Measurements from ENCODE around the gene FAM89B.

FAM89B gene

DNA sequence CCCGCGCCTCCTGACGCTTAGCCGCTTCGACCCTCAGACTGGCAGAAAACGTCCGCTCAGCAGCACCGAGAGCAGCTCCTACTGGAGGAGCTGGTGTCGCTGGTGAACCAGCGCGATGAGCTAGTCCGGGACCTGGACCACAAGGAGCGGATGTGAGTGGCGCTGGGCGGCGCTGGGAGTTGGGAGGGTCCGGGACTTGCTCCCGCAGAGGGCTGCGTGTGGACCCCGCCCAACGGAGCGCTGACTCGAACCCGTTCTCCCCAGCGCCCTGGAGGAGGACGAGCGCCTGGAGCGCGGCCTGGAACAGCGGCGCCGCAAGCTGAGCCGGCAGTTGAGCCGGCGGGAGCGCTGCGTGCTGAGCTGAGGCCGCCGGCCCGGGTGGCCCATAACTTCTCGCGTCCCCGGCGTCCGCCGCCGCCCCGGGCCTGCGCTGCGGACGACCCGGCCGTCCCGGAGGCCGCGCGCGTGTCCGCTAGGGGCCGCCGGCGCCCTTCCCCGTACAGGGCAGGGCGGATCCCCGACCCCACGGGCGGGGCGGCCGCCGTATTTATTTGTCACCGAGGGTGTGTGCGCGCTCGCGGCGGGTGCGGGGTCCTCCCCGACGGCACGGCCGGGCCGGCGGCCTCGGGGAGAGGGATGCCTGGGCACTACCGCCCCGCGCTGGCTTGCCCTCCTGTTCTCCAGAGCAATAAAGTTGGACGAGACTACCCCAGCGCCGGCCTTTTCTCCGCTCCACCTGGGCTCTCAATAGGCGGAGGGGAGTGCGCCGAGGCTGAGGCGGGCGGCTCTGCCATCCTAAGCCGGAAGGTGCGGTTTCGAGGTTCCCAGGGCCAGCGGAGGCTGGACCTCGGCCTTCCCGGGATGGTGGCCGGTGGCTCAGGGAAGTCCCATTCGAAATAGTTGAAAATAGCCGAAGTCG lies 19.9 kb downstream of the FAM89B start:
- DNase-seq: no peak

DNA sequence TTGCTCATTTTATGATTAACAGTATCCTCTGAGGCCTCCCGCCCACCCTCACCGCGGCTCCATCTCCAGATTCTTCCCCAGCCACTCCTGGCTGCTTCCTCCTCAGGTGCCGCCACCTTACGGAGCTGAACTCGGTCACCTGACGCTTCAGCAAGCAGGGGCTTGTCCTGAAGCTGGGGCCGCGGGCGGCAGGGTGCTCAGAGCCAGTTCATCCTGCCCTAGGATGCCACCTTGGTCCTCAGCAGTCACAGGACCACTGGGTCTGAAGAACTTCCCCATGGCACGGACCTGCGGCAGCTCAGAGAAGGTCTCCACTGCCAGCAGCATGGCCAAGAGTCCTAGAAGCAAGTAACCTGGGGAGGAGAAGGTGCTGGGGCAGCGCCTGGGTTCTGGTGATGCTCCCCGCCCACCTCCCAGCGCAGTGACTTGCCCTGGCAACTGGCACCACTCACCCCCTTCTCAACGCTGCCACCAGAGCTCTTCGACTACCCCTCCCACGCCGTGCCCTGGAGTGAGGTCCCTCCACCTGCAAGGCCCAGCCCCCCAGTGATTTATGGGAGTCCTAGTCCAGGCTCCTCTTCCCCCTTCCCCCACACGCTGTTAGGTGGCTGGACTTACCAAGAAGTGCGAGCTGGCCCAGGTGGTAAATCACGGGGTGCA lies 20.6 kb downstream of the FAM89B start:
- no peak for DNase-seq

DNA sequence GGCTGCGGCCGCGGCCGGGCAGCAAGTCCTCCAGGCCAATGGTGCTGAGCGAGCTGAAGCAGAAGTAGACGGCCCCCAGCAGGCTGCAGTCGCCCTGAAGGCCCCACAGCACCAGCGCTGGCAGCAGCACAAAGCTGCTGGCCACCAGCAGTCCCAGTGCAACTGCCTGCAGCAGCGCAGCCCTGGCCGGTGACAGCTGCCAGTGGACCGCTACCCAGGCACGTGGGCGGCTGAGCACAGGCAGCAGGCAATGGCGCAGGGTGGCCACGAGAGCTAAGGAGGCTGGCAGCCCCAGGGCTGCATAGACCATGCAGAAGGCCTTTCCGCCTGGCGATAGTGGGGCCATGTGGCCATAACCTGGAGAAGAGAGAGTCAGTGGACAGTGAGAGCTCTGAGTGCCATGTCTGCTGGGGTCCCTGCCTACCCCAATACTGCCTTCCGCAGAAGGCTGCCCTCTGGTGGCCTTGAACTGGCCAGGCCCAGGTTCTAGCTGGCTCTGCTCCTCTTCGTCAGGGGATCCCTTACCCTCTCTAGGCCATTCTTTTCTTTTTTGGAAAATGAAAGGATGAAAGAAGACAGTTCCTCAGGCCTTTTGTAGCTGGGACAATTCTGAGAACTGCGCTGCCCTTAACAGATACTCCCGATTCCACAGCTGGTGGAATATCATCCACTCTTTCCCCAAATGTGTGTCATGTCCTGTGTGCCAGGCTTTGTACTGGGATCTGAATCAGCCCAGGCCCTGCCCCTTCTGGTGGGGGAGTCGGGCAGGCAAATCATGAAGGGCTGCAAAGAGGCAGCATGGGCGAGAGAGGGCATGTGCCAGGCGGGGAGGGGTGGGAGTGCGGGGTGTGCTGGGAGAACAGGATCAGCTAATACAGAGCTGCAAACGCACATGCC lies 21.4 kb downstream of the FAM89B start:
- no peak for DNase-seq

DNA sequence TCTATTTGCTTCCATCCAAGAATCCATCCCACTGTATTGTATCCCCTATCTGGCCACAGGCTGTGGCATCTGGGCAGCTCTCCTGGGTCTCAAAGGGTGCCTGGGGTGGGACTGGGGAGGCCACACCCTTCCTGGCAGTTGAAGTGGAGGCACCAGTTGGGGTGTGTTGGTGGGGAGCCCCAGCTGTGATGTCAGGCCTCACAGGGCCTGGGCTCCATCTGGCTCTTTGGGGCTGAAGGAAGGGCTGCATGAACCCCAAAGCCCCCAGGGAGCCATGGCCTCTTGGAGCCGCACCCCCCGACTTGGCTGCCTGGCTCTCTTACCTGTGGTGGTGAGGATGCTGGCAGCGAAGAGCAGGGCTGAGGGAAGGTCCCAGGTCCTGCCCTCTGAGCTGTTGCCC lies 22.8 kb downstream of the FAM89B start:
- no peak for DNase-seq

DNA sequence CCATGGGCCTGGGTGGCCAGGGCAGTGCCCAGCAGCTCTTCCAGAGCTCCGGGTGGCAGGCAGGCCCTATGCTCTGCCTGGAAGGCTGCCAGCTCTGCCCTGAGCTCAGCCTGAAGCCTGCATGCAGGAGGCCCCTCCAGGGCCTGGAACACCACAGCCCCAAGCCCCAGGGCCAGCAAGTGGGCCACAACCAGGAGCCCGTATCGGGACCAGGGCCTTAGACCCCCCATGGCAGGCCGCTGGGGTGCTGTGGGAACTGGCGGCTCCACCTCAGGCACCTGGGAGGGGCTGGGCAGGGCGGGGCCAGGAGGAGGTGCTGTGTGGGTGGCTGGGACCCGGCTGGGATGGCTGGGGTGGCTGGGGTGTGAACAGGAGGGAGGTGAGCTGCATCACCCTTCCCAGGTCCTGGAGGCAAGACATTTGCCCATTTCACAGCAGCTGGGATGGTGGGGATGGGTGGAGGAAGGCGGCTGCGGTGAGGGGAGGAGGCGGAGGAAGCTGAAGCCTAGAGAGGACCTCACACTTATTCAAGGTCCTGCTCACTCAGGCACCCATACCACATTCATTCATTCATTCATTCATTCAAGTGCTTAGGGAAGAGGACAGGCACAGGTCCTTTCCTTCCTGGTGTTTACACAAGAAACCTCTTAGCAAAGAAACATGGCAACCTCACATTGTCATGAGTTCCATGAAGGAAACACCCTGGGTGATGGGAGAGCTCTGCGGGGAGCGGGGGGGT lies 23.4 kb downstream of the FAM89B start, which contains the start of gene KCNK7:
KCNK7 (minus strand) TSS at position 258 of the 739 bp plus-strand sequence; CDS start at position 230, 28 bp downstream.
- no peak for DNase-seq

DNA sequence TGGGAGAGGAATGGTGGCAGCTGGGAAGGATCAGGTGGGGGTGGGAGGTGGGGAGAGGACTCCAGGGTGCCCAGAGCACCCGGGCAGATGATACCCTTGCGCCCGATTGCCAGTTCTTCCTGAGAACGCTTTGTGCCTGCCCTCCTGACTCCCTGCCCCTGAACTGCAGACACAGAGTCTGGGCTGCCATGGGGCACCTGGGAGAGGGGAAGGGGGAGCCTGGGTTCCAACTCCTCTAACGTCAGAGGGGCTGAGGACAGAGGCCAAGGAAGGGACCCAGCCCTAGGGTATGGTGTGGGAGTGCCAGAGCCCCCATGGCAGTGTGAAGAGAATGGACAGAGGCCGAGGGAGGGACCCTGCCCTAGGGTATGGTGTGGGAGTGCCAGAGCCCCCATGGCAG lies 24.2 kb downstream of the FAM89B start:
- DNase-seq: no peak

DNA sequence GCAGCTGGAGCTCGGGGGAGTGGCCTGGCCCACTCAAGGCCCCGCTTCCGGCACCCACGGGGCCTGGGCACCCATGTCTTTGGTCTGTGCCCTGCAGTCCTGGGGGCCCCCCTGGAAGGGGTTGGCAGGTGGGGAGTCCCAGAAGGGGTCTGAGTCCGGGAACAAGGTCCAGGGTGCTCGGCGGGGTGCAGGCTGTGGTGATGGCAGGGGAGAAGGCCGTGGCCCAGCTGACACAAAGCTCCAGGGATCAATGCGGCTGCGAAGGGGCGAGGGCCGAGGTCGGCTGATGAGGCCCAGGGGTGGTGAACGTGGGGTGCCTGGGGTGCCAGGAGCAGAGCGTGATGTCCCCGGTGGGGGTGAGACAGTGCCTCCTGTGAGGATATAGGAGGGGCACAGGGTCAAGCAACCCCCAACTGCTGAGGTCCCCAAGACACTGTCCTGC lies 25.9 kb downstream of the FAM89B start:
- no peak for DNase-seq

DNA sequence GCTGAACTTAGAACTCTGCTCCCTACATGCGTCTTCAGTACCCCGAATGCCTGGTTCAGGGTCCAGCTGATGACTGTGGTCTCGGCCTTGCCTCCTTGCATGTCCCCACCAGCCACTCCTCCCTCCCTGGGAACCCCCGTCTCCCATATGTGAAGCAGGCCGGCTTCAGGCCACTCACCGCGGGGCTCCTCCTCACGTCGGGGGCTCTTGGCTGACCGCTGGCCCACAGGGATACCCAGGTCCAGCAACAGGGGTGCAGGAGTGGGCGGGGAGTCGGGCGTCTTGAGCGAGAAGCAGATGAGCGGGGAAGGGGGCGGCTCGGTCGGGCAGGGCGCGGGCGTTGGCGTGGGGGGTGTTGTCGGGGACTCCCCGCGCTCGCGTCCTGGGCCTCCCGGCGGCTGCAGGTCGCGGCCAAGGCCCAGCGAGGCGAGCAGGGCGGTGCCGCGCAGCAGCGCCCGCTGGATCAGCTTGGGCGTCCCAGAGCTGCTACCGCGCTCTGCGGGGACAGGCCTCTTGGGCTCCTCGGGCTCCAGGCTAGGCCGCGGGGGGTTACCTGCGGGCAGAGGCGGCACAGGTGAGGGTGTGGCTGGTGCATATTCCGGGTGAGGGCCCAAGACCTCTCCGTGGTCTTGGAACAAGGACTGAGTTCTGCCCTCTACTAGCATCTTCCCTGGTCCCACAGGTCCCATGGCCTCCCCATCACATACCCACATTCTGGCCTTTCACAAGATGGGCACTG lies 27.0 kb downstream of the FAM89B start:
- no peak for DNase-seq

DNA sequence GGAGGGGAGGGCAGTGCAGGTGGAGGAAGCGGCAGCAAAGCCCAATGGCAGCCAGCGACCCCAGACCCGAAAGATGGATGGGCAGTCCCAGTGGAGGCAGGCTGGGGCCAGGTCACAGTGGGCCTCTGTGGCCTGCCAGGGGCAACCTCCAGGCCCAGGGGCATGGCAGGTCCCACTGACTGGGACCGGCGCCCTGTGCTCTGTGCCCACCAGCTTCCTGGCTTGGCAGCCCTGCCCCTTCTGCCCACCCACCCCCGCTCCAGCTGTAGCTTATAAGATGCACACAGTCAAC lies 27.6 kb downstream of the FAM89B start:
- no peak for DNase-seq

DNA sequence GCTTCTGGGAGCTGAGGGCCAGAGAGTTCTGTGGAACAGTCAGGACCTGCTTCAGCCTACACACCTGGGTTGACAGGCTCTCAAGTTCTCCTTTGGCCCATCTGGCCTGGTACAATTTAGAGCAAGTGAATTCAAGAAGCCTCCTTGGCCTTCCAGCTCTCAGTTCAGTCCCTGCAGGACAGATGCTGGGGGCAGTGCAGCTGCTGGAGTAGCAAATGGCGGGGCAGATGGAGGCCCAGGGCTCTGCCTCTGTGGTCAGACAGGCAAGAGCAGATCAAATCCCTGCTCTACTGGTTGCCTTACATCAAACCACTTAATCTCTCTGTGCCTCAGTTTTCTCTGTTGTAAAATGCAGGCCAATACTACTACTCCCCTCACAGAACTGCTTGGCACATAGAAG lies 31.9 kb downstream of the FAM89B start:
- DNase-seq: no peak

DNA sequence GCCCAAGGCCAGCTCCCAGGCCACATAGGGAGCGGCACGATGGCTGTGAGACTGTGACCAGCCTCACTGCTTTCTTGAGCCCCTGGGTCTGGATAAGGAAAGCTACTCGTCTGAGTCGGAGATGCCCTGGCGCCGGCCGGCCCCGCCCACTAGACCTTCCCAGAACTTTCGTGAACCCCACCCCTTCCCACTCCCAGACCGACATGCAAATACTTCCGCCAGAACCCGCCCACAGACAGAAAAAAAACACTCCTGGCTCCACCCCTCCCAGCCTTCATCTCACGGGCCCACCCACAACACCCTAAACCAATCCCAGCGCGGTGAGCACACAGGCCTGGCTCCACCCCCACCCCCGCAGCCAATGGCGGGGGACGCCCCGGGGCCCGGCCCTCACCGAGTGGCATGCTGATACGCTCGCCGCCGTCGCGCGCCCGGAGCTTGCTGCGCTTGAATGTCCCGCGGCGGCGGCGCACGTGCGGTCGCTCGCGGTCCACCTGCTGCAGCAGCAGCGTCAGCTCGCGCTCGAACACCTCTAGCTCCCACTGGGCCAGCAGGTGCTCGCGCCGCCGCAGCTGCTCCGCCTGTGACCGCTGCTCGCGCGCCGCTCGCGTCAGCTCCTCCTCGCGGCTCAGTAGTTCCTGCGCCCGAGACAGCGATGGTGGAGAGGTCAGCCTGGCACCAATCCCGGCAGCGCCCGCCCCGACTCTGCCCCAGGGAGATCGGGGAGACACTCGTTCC lies 34.7 kb downstream of the FAM89B start:
- peak; percentile 97 for DNase-seq

DNA sequence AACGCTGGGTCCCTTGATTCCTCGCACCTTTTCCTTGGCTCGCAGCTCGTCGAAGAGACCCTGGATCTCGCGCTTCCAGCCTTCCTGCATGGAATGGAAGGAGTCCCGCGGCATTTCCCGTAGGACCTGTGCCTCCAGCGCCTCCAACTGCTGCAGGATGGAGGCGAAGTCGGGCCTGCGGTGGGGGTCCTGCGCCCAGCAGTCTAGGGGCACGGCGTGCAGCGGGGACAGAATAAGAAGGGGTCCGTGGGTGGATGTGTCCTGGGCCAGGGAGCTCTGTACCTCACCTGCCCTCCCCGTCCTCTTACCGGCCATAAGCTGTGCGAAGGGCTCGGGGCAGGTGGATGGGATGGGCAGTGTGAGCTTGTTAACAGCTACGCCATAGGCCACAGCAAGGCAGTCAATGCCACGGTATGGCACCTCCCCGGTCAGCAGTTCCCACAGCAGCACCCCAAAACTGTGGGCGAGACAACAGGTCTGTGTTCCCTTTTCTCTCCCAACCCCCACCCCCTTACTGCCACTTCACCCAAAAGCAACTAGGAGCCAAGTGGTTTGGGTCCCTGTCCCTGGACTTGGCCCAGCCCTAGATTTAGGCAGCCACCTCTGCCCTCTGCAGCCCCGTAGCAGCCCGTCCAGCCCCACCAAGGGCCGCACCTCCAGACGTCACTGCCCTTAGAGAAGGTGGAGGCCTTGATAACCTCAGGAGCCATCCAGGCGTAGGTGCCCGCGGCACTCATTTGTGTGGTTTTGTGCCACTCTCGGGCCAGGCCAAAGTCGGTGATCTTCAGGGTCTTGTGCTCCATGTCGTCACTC lies 35.5 kb downstream of the FAM89B start:
- DNase-seq: no peak

DNA sequence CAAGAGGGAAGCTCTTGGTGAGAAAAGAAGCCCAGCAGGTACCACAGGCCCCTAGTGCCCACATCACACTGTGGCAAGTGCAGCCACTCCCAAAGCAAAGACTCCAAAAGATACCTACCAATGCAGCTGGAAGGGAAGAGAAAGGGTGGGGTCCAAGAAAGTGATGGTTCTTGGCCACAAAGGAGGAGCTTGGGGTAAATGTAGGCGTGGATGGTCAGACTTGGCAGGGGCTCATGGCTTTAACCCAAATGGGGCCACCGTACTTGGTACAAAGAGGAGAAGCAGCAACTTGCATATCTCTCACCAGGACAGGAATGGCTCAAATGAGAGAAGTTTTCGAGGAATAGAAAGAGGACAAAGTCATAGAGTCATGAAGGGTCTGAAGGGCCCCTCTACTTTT lies 36.9 kb downstream of the FAM89B start:
- no peak for DNase-seq

DNA sequence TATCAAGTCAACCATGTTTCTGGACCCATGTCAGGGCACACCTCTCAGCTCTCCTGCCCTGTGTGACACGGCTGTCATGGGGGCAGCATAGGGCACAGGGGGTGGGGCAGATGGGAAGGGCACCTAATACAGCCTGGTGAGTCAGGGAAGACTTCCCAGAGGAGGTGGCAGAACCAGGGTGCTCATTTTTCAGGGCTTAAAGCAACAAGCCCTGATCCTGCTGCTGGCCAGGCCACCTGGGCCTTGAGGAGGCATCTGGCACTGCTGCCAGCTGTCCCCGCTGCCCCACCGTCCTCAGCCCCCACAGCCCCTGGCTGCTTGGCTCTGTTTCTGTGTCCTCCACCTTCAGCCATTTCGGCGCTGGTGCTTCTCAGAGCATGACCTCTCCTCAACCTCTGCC lies 37.3 kb downstream of the FAM89B start:
- DNase-seq: no peak

DNA sequence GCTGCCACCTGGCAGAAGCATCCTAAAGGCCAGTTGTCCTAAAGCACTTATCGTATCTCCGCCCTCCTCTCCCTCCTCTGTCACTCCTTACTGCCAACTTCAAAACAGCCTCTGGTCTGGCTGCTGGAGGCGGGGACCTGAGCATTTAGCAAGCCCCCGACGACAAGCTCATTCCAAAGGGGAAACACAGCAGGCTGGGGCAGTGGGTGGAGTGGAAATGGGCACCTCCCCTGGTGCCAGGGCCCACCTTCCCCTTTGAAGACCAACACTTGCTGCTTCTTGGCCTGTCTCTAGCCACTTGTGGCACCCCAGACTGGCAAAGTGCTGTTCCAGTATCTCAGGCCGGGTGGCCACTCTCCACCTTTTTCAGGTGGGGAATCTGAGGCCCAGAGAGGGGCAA lies 38.1 kb downstream of the FAM89B start:
- no peak for DNase-seq

DNA sequence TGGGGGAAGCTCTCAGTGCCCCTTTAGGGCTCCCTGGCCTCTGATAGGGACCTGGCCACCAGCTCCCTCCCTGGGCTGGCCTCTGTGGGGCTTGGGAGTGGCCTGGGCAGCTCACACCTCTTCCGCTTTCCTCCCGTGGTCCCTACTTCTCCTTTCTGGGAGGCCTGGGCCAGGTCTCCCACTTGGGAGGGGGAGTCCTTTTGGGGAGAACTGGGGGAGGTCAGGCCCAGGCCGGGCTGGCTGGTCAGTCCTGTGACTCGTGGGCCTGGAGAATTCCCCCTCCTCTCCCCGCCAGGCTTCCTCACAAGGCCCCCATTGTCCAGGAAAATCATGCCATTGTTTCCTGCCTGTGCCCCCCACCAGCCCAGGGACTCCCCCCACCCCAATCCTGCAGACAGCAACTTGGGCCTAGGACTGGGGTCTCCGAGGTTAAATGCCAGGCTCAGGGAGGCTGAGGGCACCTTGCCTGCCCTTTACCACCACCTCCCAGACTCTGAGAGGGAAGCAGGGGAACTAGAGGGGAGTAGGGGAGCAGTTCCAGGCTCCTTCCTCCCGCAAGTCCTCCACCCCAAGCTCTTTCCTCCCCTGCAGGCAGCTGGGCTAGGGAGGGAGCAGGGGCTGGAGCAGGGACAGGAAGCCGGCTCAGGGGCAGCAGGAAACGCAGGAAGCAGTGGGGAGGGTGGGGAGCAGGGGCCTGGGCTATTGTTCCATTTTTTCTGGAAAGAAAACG lies 38.9 kb downstream of the FAM89B start:
- DNase-seq: no peak

DNA sequence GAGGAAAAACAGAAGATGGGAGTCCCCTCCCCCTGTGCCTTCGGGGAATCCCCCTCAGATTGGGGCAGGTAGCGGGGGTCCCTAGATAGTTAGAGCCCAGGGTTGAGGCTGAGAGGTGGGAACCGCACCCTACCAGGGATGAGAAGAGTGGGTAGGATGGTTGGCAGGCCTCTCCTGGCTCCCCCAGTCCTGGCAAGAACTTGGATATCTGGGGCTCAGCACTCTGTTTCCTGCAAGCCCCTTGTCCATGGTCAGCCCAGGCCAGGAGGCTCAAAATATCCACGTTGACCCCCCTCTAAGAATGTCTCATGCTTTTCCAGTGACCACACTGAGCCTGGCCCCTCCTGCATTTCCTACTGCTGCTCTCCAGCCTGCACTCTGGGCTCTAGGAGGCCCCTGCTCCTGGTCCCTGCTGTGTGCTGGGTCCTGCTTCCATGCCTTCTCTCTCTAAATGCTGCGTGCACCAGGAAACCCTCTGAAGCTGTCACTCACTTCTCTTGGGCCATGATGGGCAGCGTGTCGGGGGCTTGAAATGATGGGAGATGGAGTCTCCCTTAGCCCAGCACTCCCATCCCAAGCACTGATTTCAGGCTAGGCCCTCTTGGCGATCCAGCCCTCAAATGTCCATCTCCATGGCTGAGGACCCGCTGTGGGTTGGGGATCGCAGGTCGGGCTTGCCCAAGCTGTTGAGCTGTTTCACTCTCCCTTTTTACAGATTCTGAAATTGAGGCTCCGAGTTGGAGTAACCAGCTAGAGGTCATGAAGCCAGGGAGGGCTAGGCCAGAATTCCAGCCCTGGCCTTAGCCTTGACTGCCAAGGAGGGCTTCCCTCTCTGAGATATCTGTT lies 39.6 kb downstream of the FAM89B start:
- DNase-seq: no peak

DNA sequence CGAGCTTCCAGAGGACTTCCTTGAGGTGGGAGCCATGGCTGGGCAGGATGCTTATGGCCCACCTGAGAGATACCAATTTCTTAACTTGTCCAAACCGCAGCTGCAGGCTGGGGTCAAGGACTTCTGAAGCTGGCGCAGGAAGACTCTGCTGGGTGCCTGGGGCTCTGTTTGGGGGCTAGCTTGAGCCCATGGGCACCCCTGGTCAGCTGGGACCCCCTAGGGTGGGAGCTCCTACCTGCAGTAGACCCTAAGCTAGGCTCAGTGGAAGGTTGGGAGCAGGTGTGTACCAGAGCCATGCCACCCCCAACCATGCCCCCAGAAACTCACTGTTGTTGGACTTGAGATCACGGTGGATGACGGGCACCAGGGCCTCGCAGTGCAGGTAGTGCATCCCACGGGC lies 40.4 kb downstream of the FAM89B start:
- no peak for DNase-seq
